ENCODE results near the gene TUSC2.

Gene TUSC2

DNA sequence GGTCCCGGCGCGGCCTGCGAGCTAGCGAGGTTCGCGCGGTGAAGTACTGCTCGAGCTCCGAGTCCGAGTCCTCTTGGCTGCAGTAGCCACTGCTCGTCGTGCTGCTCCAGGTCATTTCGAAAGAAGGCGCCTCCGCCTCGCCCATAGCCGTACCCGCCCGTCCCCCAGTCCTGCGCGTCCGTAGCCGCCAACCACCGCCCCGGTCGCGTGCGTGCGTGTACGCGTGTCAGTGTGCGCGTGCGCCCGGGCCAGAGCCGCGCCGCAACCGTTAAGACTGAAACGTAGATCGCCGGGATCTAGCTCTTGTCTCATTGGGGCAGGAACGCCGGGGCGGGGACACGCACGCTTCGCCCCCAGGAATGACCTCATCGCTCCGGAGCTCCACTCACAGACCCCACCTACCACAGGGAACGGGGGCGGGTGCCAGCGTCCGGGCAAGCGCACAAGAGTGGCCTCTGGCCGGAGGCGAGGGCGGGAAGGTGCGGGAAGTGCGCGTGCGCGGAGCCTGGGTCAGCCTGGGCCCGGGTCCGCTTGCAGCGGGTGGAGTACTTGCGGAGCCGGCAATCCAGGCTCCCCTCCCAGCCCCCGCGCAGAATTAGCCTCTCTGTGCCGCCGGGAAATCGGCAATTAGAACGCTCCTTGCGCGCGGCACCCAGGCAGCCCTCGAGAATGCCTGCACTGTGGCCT lies 9.3 kb upstream of the TUSC2 start:
- DNase-seq (ENCODE audit: low read depth in 1 of 2, low spot score in 1 of 2), result peak; percentile 82 to 91

GRCh38 chr3:50336452-50337174 lies 8.6 kb upstream of the TUSC2 start:
- DNase-seq (ENCODE audit: low read depth in 1 of 2, low spot score in 1 of 2), result no peak

GRCh38 chr3:50334339-50335075 lies 6.5 kb upstream of the TUSC2 start:
- no peak for DNase-seq (ENCODE audit: low read depth in 1 of 2, low spot score in 1 of 2)

DNA sequence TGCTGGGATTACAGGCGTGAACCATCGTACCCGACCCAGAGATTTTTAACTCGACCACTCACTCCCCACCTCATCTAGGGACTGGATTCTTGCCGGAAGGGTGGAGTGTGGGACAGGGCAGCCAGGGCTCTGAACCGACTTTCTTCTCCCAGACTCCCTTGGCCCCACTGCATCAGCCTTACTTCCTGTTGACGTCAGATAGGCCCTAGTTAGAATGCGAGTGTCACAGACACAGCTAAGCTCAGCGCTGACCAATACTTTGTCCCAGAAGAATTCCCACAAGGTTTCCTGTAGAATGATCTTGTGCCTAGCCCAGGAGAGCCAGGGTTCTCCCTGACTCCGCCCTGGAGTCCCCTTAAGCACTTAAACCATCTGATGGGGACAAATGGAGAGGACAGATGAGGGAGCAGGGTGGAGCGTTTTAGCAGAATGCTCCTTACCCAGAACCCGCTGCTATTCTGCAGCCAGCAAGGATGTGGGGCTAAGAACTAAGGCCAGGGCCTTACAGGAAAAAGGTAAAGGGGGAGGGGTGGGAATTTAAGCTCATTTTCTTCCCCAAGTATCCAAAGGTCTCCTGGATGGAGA lies 5.8 kb upstream of the TUSC2 start:
- no peak for DNase-seq (ENCODE audit: low read depth in 1 of 2, low spot score in 1 of 2)

DNA sequence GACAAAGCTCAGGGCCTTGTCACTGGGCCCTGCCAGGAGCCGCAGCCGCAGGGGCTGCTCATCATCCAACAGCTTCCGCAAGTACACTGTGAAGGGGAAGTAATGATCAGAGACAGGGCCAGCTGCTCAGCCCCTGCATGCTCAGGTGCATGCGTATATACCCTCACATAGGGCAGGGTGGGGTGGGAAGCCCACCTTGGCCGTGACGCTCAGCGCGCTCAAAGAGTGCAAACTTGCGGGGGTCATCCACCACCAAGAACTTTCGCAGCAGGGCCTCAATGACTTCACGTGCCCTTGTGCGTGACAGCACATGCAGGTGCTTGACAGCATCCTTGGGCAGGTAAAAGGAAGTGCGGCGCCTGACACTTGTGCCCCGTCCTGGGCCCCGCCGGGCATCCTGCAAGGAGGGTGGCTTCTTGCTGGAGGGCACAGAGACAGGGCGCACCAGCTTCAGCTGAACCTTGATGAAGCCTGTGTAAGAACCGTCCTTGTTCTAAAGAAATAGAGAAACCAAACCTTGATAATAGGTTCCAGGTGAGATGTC lies 3.4 kb upstream of the TUSC2 start:
- DNase-seq (ENCODE audit: low read depth in 1 of 2, low spot score in 1 of 2), result no peak

GRCh38 chr3:50330330-50330729 lies 2.3 kb upstream of the TUSC2 start:
- DNase-seq (ENCODE audit: low read depth in 1 of 2, low spot score in 1 of 2), result no peak

- no peak for DNase-seq (ENCODE audit: low read depth in 1 of 2, low spot score in 1 of 2)
These were observed 894 bp downstream of the TUSC2 start for GRCh38 chr3:50327129-50327528.

GRCh38 chr3:50326182-50326541 lies 1.9 kb downstream of the TUSC2 start:
- no peak for DNase-seq (ENCODE audit: low read depth in 1 of 2, low spot score in 1 of 2)

DNA sequence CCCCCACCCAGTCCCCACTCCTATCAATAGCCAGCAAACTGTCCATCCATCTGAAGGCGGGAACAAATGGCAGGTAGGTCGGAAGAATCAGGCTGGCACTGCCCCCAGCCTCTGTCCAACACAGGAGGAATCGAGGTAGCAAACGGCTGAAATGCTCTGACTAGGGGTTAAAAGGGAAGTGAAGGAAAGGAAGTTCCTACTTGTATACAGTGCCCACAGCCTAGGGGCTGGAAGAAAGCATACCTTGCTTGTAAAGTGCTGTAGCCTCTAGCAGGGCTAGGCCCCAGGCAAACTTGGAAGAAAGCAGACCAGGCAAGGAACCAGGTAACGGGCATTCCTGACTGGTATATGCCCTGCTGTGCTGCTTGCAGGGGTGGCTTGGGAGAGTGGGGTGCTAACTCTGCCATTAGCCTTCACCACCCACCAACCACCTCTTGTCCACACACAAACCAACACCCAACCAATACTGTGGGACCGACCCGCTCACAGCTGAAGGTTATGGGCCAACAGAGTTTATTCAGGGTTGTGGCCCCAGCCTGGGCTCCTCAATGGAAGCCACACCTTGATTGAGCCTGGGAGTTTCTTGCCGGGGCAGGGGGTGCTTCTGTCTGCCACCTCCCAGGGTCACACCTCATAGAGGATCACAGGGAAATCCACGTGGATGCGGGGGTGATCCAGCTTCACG lies 2.4 kb downstream of the TUSC2 start:
- no peak for DNase-seq (ENCODE audit: low read depth in 1 of 2, low spot score in 1 of 2)

DNA sequence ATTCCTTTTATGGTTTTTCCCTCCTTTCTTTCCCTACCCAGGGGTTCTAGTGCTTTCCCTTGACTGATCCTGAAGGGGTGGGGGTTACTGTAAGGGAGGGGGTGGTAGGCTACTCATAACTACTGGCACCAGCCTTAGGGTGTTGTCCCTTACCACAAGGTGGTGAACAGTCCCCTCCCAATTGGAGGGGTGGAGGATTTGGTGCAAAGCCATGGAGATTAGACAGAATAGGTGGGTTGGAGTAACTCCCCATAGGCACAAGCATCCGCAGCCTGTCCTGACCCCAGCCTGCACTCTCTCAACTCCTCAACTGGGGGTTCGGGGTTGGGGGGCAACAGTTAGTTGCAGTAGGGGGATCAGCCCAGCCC lies 2.9 kb downstream of the TUSC2 start:
- DNase-seq (ENCODE audit: low read depth in 1 of 2, low spot score in 1 of 2), result no peak

DNA sequence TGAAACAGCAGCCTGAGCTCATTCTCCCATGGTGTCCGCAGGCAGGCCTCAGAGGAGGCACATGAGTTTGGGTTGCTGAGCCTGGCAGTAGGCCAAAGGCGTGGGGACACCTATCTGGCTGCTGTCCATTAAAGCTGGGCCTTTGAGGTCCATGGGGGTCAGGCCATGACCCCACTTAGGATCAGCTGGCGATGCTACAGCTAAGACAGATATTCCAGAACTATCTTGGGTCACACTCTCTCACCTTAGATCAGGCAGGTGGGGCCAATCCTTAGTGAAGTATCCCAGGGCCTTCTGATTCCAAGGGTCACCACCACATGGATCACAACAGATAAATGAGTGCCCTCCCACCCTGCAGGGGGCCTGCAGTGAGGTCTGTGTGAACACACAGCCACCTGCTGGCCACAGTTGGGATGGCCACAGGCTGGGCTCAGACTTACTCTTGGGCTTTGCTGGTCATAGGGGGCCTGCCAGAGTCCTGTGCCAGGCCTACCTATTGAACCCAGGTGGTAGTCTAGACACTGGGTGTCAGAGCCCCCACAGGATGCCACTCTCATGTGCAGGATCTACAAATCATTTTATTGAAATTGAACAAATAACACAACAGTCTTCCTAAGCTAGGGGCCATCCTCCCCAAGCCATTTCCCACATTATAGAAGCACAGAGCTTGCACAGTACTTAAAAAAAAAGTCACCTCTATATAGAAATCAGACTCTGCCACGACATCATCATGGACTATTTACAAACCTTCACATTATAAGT lies 3.5 kb downstream of the TUSC2 start:
- peak in 1 of 2 donors; percentile 32 for DNase-seq (ENCODE audit: low read depth in 1 of 2, low spot score in 1 of 2)

DNA sequence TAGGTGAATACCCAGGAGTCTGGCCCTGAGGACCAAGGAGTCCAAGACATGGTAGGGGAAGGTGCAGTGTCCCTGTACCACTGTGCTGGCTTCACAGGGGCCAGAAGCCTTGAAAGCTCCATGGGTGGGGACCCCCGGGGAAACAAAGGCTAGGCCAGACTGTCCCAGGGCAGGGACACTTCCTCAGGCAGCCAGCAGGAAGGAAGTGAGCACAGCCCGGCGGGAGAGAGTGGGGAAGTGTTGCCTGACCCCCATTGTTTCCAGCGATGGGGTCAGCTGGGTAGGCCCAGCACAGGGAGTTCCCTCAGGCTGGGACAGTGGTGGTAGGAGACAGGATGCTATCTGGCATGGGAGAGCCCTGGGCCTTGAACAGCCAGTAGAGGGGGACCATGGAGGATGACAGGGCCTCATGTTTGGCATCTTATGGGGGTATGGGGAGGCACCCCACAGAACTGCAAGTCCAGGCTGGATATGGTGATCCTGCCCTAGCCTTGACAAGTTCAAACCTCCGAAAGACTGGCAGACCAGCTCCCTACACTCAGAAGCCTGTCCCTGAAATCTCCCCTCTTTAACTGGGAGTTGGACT lies 4.3 kb downstream of the TUSC2 start:
- DNase-seq (ENCODE audit: low read depth in 1 of 2, low spot score in 1 of 2), result no peak

DNA sequence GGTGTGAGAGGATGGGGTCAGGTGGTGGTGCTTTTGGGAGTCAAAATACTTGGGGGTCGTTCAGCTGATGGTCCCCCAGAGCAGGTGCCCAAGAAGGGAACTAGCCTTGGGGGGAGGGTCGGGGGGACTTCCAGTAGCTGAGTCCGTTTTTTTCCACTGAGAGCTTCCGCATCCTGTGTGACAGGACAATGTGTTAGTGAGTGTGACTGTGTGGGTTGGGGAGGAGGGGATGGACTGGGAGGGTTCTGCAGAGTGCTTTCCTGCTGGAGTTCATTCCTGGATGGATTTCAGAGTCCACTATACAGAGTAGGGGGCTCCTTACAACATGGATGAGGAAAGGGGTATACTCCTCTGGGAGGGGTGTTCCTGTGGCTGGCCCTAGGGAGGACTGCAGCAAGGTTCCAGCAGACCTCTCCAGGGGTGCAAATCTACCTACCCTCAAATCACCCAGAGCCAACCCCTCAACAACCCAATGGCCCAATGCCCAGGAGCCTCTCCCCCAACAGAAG lies 4.9 kb downstream of the TUSC2 start:
- no peak for DNase-seq (ENCODE audit: low read depth in 1 of 2, low spot score in 1 of 2)

GRCh38 chr3:50322386-50323091 lies 5.5 kb downstream of the TUSC2 start, which contains the start of gene HYAL2:
TSS of gene HYAL2 (minus strand) at chr3:50322745. CDS start at chr3:50320489, 2,256 bp downstream.
- DNase-seq (ENCODE audit: low read depth in 1 of 2, low spot score in 1 of 2), result no peak

DNA sequence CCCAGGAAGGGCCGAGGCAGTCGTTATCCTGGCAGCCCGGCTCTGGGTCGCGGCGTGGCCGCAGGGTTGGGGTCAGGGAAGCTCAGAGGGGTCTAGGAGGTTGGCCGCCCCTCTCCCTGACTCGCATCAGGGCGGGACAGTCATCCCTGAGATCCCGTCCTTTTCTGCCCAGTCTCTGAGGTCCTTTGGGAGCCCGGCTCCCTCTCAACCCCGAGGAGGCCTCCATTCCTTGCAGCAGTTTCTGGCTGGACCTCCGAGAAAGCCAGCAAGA lies 6.0 kb downstream of the TUSC2 start:
- DNase-seq (ENCODE audit: low read depth in 1 of 2, low spot score in 1 of 2), result no peak

DNA sequence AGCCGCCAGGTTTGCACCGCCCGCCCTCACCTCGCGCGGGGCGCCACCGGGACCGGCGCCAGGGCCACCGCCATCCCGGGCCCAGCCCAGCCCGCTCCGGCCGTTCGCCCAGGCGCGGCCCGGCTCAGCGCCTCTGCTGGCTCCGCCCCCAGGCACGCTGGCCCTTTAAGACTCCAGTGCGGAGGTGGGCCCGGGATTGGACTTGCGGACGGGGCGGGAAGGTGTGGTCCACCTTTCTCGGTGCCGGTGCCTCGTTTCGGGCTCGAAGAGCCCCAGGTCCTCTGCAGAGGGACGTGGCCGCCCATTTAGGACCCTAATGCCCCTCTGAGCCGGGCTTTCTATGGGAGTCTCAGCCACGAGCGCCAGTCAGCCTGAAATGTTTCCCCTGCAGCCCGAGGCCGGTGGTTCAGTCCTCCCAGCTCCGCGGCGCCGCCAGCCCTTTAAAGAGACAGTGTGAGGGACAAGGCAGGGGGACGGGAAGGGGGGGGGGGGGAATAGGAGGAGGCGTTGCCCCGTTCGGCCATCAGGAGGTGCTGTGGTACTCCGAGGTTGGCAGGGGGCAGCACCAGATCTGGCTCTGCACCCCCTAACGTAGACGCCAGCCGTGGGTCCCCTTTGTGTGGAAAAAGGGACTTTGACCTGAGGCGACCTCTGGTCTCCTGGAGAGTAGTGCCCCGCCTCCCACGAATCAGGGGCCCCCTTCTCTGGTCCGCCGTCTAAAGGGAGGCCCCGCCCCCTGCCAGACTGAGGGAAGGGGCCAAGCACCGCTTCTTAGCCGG lies 6.5 kb downstream of the TUSC2 start:
- DNase-seq (ENCODE audit: low read depth in 1 of 2, low spot score in 1 of 2), result peak; percentile 59 to 71

GRCh38 chr3:50320853-50321335 lies 7.1 kb downstream of the TUSC2 start:
- DNase-seq (ENCODE audit: low read depth in 1 of 2, low spot score in 1 of 2), result peak in 1 of 2 donors; percentile 47

- DNase-seq (ENCODE audit: low read depth in 1 of 2, low spot score in 1 of 2), result no peak
These were observed 8.0 kb downstream of the TUSC2 start for GRCh38 chr3:50319894-50320625.
